HepG2 (cell line): ENCODE data around the gene MTX2. TPM values are rescaled to one million over a fixed set of nuclear protein-coding genes. Genes with fewer than 3 reads are reported as not detected.

Source experiments
- ATAC-seq: fragments of 200-7000 bp; cut with Tn5 transposase; 3 replicates; pipeline ENCODE4 v1.9.1; 2020; ENCODE audit warnings: mild to moderate bottlenecking, moderate library complexity
- BruUV-seq: library from RNA; stranded (reverse); fragments of 400-500 nt; replicated peaks from 2 replicates; lab custom pipeline; 2021; lab: Mats Ljungman, UMichigan
- CTCF ChIA-PET: fragments of 300-600 bp; formaldehyde crosslinking; extraction: SDS; loops from one replicate; lab custom pipeline; 2021; ENCODE audit warnings: low total read pairs, inconsistent platforms, low intra/inter-chr PET ratio; lab: Yijun Ruan, JAX
- POLR2A ChIA-PET: fragments of 350-600 bp; sonication (Branson Sonifier 250); formaldehyde crosslinking; loops from one replicate; lab custom pipeline; 2020; ENCODE audit warnings: antibody characterized with exemption, inconsistent platforms; lab: Yijun Ruan, JAX
- DNase-seq: peaks from one replicate; pipeline ENCODE4 v3.0.0-alpha.2; 2015; ENCODE audit warnings: low spot score
- FAIRE-seq: peaks from 3 replicates; lab custom pipeline; 2011; peaks lifted over from hg19 to GRCh38; lab: Jason Lieb, UNC
- H2AFZ ChIP-seq: one replicate; pipeline ENCODE4 v1.6.1; 2011; ENCODE audit warnings: low read length, inconsistent platforms
- H3K27ac ChIP-seq: fragments of 300-600 bp; 3 replicates; pipeline ENCODE4 v1.8.0; 2011; ENCODE audit warnings: mixed run types, mild to moderate bottlenecking, mixed read lengths, low read length, inconsistent platforms; ENCODE audit not compliant: insufficient read depth; ENCODE audit errors: extremely low read length
- H3K27me3 ChIP-seq, 2 experiments: fragments of 200-600 bp in 1 of 2; 2 replicates in 1 of 2; 3 replicates in 1 of 2; pipeline versions ENCODE4 v1.6.0 to v1.8.0; 2011; ENCODE audit warnings: low read length in 2 of 2, mild to moderate bottlenecking in 2 of 2, moderate library complexity in 2 of 2, inconsistent platforms in 1 of 2; ENCODE audit not compliant: insufficient read depth in 2 of 2, control insufficient read depth in 1 of 2
- H3K36me3 ChIP-seq, 2 experiments: fragments of 200-600 bp in 1 of 2; replicated peaks in 1 of 2; 2 replicates in 1 of 2; 3 replicates in 1 of 2; pipeline versions ENCODE4 v1.5.1 to v1.8.0; 2011; ENCODE audit warnings: low read length in 2 of 2, inconsistent platforms in 1 of 2; ENCODE audit not compliant: insufficient read depth in 2 of 2, control insufficient read depth in 1 of 2
- H3K4me1 ChIP-seq: 2 replicates; pipeline ENCODE4 v1.5.1; 2012; ENCODE audit warnings: low read length, inconsistent platforms; ENCODE audit not compliant: insufficient read depth
- H3K4me2 ChIP-seq: 2 replicates; pipeline ENCODE4 v1.6.0; 2011; ENCODE audit warnings: low read depth, low read length, inconsistent platforms
- H3K4me3 ChIP-seq, 3 experiments: fragments of 200-600 bp in 1 of 3; sonication (generic), shearing (Covaris generic) in 1 of 3; replicated peaks in 1 of 3; 2 replicates each; pipeline ENCODE4 v1.5.1; 2011 to 2016; ENCODE audit warnings: low read length in 3 of 3, inconsistent platforms in 2 of 3, low read depth in 2 of 3, mild to moderate bottlenecking in 2 of 3, control low read depth in 1 of 3, mixed read lengths in 1 of 3; ENCODE audit not compliant: insufficient read depth in 1 of 3
- H3K79me2 ChIP-seq: one replicate; pipeline ENCODE4 v1.6.1; 2011; ENCODE audit warnings: low read length, inconsistent platforms; ENCODE audit not compliant: insufficient read depth
- H3K9ac ChIP-seq: 2 replicates; pipeline ENCODE4 v1.6.0; 2011; ENCODE audit warnings: mild to moderate bottlenecking, low read depth, low read length, inconsistent platforms; ENCODE audit not compliant: insufficient read depth
- H3K9me3 ChIP-seq: 2 replicates; pipeline ENCODE4 v1.5.1; 2012; ENCODE audit warnings: mild to moderate bottlenecking, low read length
- H4K20me1 ChIP-seq: 2 replicates; pipeline ENCODE4 v1.6.0; 2011; ENCODE audit warnings: inconsistent platforms, mild to moderate bottlenecking, low read length, moderate library complexity; ENCODE audit not compliant: insufficient read depth
- ARNT ChIP-seq: fragments of 450-650 bp; IDR thresholded peaks from 2 replicates; pipeline ENCODE4 v1.6.1; 2017
- DDIT3 ChIP-seq: sonication (generic); formaldehyde crosslinking; IDR thresholded peaks from 2 replicates; pipeline ENCODE4 v1.4.0; 2020; ENCODE audit warnings: mild to moderate bottlenecking, missing genetic modification reagents
- EZH2 ChIP-seq: conservative IDR thresholded peaks from 2 replicates; pipeline ENCODE4 v1.6.1; 2012; ENCODE audit warnings: mild to moderate bottlenecking, low read depth, low read length, moderate library complexity
- GABPB1 ChIP-seq: IDR thresholded peaks from 2 replicates; pipeline ENCODE4 v1.6.1; 2016; ENCODE audit warnings: mild to moderate bottlenecking, missing genetic modification reagents, moderate library complexity, missing compliant biosample characterization
- PATZ1 ChIP-seq: sonication (generic); formaldehyde crosslinking; IDR thresholded peaks from 2 replicates; pipeline ENCODE4 v1.4.0; 2020; ENCODE audit warnings: missing genetic modification reagents
- SIX4 ChIP-seq: sonication (generic); formaldehyde crosslinking; IDR thresholded peaks from 2 replicates; pipeline ENCODE4 v1.4.0; 2020; ENCODE audit warnings: missing genetic modification reagents
- THAP9 ChIP-seq: sonication (generic); formaldehyde crosslinking; IDR thresholded peaks from 2 replicates; pipeline ENCODE4; 2020; ENCODE audit warnings: missing genetic modification reagents, mild to moderate bottlenecking, borderline replicate concordance
- YEATS2 ChIP-seq: sonication (generic); formaldehyde crosslinking; IDR thresholded peaks from 2 replicates; pipeline ENCODE4 v1.4.0; 2020; ENCODE audit warnings: missing genetic modification reagents, borderline replicate concordance
- ZBTB10 ChIP-seq: sonication (generic); formaldehyde crosslinking; IDR thresholded peaks from 2 replicates; pipeline ENCODE4 v1.4.0; 2020; ENCODE audit warnings: missing genetic modification reagents, borderline replicate concordance
- ZBTB7B ChIP-seq: sonication (generic); formaldehyde crosslinking; IDR thresholded peaks from 2 replicates; pipeline ENCODE4 v1.4.0; 2020; ENCODE audit warnings: missing genetic modification reagents
- ZMYM2 ChIP-seq: sonication (generic); formaldehyde crosslinking; IDR thresholded peaks from 2 replicates; pipeline ENCODE4 v1.8.0; 2022; ENCODE audit warnings: mild to moderate bottlenecking, missing genetic modification reagents
- ZNF770 ChIP-seq: sonication (generic); formaldehyde crosslinking; IDR thresholded peaks from 2 replicates; pipeline ENCODE4 v1.5.0; 2020; ENCODE audit warnings: mild to moderate bottlenecking, missing genetic modification reagents
- ZNF839 ChIP-seq: sonication (generic); formaldehyde crosslinking; IDR thresholded peaks from 2 replicates; pipeline ENCODE4 v1.4.0; 2020; ENCODE audit warnings: missing genetic modification reagents, mild to moderate bottlenecking, borderline replicate concordance
- WGBS: methylation state at CpG from one replicate; pipeline ENCODE4 v1.1.6; 2017; ENCODE audit warnings: low lambda C conversion rate; 5-methylcytosine and 5-hydroxymethylcytosine counted together
- in situ Hi-C: cut with HindIII; loops from 2 replicates; pipeline ENCODE4 v1.10.0; 2017; ENCODE audit warnings: low pct_unique_long_range_greater_than_20kb; ENCODE audit not compliant: extremely low pct_ligation_motif_present
- intact Hi-C: fragments of 100-400 bp; cut with micrococcal nuclease; formaldehyde crosslinking; loops from one replicate; pipeline ENCODE4 v1.10.0; 2022; ENCODE audit not compliant: unreplicated experiment
- polyA plus RNA-seq, 8 experiments: library from polyadenylated mRNA; depleted of rRNA in 3 of 8; stranded (reverse) in 7 of 8; unstranded in 1 of 8; fragments of >200 nt; fragmentation: Illumina TruSeq in 4 of 8; extraction: Trizol in 4 of 8; gene quantifications; 2 replicates each; pipeline versions ENCODE4 v1.2.1 to v1.2.3, GENCODE V29; 2011 to 2016; ENCODE audit warnings: low read depth in 4 of 8, missing spikeins in 1 of 8, mixed read lengths in 1 of 8; ENCODE audit not compliant: insufficient read depth in 1 of 8
- total RNA-seq, 5 experiments: library from RNA; depleted of rRNA; stranded (reverse); fragments of >200 nt; fragmentation: Illumina TruSeq; extraction: Trizol; gene quantifications; 2 replicates each; pipeline ENCODE4 v1.2.3, GENCODE V29; 2016; ENCODE audit warnings: low read depth in 1 of 5

MTX2 gene
- total and polyA plus RNA-seq, 2 of the 13 experiments (the other 11 are each of a cell fraction or from before 2014, with no cell fraction given): 58.1 to 75.7 TPM

- peaks cover 4% of the 10 kb centered on the region; the same call in 1 of the 2 replicates for H4K20me1 ChIP-seq
- DNase-seq: no peak
Measured at GRCh38 chr2:176291335-176291734, 22.1 kb downstream of the MTX2 start.

More at GRCh38 chr2:176291335-176291734, 22.1 kb downstream of the MTX2 start:
- FAIRE-seq: no peak
- in situ Hi-C loops (no loop called here), intact Hi-C loops (no loop called here)
- Histone ChIP-seq H2AFZ (no peak overlapping the region), H3K4me3 (no peak overlapping the region), H3K36me3 (peaks cover 0 to 1% of the 10 kb centered on the region in 2 experiments; a peak in 1 of 5 replicates), H3K4me2 (no peak overlapping the region), H3K79me2 (peaks cover 65% of the 10 kb centered on the region), H3K27ac (no peak overlapping the region), H3K9me3 (no peaks in the 10 kb centered on the region), H3K27me3 (no peaks in the 10 kb centered on the region), H3K4me1 (peaks cover 29% of the 10 kb centered on the region), H3K9ac (no peak overlapping the region)
- ChIA-PET CTCF (no interaction called here), POLR2A (no interaction called here)
- BruUV-seq: no TSS peak
- WGBS: 89% methylated on average over 4 of the region's 4 CpGs
- TF ChIP-seq SIX4 (CRISPR knock-in tag): no peak
- TF ChIP-seq GABPB1 (CRISPR knock-in tag): no peak
- TF ChIP-seq YEATS2 (CRISPR knock-in tag): no peak
- no peak for TF ChIP-seq EZH2
- TF ChIP-seq ZNF839 (CRISPR knock-in tag): no peak
- no peak for TF ChIP-seq ARNT
- TF ChIP-seq PATZ1 (CRISPR knock-in tag): no peak
- TF ChIP-seq ZBTB7B (CRISPR knock-in tag): no peak
- TF ChIP-seq ZNF770: no peak
- no peak for TF ChIP-seq DDIT3
- TF ChIP-seq THAP9: no peak
- TF ChIP-seq ZMYM2: no peak
- no peak for TF ChIP-seq ZBTB10
- ATAC-seq: no peak
